HG02610 (cell line): ENCODE results near the gene ALAD.
A peak's percentile ranks its signal among the peaks of the same experiment; 100 is the strongest.
"Not testable (repeated sequence)": the region's sequence is repeated elsewhere in the genome, so short reads cannot be mapped to it uniquely, and the experiment has no call there.

ENCODE experiments used
- ATAC-seq: cut with Tn5 transposase; IDR thresholded peaks from one replicate; pipeline ENCODE4 v1.9.1; 2021; ENCODE audit warnings: mild to moderate bottlenecking, moderate library complexity; ENCODE audit not compliant: unreplicated experiment

ALAD gene

DNA sequence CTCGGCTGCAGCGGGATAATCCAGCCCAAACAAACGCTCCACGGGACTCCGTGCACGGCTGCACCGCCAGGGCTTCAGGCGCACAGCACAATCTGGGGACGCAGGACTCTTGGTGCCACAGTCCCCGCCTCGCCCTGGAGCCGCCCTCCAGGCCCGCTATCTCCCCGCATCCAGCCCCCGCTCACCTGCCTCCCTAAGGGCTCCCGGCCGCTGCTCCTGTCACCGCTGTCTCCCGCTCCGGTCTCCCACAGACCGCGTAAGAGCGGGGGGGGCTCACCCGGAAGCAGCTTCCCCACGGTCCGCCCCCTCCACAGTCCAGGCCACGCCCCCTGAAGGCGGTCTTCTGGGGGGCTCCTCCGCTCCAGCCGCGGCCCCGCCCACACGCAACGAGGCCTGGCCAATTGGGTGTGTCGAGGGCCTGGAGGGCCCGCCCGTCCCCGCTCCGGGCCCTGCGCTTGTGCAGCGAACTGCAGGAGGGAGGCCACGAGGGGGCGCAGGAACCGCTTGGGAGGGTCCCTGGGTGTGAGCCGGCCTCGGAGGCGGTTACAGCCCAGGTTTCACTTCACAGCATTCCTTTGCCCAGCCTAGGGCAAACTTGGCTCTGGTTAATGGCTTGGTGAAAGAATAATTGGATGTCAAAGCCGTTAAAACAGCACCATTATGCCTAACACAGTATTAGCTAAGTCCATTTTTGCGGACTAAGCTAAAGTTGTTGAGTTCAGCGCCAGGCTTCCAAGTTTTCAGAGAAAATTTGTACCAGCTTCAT is at the start of gene ALAD:
TSS of gene ALAD (minus strand) at position 258 of the 766 bp plus-strand sequence. CDS start 7,725 bp downstream, outside the sequence.
- ATAC-seq, result peak; percentile 98

DNA sequence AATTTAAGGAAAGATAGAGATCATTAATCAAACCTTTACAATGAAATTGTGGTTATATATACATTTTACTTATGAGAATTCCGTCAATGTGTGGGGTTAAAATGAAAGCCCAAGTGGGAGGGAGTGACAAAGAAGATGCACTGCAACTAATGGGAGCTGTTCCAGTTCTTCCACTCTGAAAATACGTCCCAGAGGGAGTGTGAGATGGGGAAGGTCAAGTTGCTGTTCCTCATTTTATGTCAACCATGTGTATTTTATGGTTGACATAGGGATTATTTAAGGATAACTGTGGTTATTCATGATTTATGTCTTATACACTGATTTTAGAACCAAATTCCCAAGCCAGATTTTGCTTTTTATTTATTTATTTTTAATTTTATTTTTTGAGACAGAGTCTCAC is 48.3 kb upstream of the ALAD start:
- ATAC-seq, result no peak

DNA sequence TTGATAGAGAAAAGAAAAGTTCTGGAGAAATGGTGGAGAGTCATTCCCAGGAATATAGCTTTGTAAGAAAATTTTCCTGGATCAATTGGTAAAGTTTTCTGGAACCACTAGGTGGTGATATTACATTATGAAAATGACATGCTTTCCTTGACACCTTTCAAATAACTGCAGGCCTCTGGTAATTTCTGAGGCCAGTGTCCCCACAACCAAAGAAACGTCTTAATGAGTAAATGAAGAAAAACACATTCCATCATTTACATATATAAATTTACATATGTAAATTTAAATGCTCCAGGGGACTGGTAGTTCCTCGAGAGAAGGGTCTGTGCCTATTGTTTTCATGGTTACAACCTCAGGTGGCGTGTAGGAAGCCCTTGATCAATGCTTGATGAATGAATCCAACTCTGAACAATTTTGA is 45.2 kb upstream of the ALAD start:
- ATAC-seq, result no peak

DNA sequence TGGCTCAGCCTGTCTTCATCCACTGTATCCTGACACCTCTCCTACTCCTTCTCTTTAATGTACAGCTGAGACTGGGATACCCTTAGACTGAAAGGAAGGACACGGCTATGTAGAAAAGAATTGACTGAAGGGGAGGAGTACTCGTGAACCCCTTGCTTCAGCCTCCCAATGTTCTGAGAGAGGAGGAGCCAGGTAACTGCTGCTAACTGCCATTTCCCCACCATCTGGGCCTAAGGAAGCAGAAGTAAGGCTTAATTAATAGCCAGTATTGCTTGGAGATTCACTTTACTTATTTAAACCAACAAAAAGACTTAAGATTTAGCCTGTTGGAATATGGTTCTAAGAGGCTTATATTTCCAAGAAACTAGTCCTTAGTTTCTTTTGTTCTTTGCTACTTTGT is 43.7 kb upstream of the ALAD start:
- no peak for ATAC-seq

DNA sequence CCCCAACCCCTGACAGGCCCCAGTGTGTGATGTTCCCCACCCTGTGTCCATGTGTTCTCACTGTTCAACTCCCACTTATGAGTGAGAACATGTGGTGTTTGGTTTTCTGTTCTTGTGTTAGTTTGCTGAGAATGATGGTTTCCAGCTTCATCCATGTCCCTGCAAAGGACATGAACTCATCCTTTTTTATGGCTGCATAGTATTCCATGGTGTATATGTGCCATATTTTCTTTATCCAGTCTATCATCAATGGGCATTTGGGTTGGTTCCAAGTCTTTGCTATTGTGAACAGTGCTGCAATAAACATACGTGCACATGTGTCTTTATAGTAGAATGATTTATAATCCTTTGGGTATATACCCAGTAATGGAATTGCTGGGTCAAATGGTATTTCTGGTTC is 36.6 kb upstream of the ALAD start:
- ATAC-seq, result not testable (repeated sequence)

GRCh38 chr9:113436728-113437515 is 35.8 kb upstream of the ALAD start:
- ATAC-seq, result no peak

DNA sequence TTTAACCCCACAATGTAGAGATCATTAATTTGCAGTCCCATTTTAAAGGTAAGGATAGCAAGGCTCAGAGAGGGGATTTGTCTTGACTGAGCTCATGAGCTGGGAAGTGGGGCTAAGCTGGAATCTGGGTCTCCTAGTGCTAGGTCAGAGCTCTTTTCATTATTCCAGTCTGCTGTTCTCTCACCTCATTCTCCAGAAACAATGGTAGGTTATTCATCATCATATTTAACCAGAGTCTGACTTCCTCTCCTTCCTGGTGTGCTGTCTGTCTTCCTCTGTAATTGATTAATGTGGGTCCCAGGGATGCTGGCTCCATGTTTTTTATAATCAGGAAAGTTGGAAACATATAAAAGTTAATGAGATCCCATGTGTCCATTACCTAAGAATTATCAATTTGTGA is 30.1 kb upstream of the ALAD start:
- no peak for ATAC-seq

- no peak for ATAC-seq
Measured at GRCh38 chr9:113428062-113428615, 27.1 kb upstream of the ALAD start.

GRCh38 chr9:113427629-113428028 is 26.5 kb upstream of the ALAD start:
- no peak for ATAC-seq

DNA sequence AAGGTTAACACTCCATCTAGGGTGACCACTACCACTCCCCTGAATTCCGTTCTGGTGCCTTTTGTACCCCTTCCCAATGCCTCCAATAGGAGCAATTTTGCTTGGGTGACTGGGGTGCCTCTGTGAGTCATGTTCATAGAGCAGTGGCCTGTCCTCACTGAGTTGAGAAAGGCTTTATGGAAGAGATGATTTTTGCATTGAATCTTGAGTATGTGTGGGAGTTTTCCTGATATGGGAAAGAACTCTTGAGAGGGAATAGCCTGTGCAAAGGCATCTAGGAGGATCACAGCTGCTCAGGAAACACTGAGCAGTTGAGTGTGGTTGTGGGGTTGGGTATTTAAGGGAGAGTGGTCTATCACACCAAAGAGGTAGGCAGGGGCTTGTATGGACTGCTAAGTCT is 25.6 kb upstream of the ALAD start:
- ATAC-seq, result no peak

DNA sequence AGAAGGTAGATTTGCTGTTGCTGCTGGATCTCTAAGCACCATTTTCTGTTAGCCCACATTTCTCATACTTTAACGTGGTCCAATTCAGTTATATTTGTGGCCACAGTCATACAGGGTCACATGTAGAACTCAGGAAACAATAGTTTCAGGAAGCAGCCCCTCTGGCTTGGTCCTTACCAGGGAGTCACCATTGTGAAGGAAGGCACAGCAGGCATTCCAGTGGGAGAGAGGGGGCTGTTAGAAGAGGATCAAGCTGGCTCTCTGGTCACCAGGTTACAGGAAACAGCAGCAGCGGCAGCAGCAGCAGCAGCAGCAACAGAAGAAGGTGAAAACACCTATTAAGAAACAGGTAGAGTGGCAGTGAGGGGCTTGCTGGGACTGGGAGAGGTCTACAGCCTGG is 24.0 kb upstream of the ALAD start:
- ATAC-seq, result no peak

- no peak for ATAC-seq
Measured at GRCh38 chr9:113421726-113422125, 20.6 kb upstream of the ALAD start.

DNA sequence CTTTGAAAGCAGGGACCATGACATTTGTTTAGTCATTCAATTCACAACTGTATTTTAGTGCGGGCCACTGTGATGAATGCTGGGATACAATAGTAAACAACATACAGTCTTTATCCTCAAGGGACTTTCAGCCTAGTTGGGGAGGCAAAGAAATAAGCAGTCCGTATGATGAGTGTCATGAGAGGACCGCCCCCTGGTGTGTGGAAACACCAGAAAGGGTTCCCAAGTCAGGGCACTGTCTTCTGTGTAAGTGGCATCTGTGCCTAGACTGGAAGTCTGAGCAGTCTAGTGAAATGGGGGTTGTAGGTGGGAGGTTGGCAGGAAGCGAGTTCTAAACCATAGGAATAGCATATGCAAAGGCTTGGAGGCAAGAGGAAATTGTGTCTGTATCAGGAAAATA is 16.3 kb upstream of the ALAD start:
- no peak for ATAC-seq

- ATAC-seq, result peak; percentile 93
Measured at GRCh38 chr9:113416149-113416721, 15.2 kb upstream of the ALAD start.

DNA sequence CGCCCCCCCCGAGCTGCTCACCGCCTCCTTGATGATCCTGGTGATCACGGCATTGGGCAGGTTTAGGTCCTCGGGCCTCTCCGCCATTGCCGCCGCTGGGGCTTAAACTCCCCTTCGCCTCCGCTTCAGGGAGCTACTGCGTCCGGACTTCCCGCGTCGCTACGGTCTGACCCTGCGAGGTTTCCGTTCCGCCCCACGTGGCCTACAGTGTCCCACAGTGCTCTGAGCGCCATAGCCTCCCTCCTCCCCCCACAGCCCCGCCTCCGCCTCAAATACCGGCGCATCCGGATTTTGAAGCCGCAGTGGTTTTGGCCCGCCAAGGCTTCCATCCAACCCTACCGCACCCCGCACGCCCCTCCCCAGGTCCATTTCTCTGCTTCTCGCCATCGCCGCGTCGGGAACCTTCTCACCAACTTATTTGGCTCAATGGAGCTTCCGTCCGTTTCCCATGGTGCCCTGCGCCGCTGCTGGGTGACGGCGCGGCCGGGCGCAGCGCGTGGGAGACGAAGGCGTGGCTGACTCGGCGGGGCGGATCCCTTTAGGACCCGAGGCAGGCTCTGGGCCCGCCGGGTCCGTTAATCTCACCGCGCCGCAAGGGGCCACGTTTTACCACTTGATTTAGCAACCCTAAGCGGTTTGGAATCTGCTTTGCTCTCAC is 9.3 kb upstream of the ALAD start, which contains the start of the genes C9orf43 and POLE3:
TSS of gene C9orf43 (plus strand) at position 541 of the 658 bp plus-strand sequence. CDS start 2,747 bp downstream, outside the sequence.
TSS of gene POLE3 (minus strand) at position 469 of the 658 bp plus-strand sequence. CDS start at position 87, 382 bp downstream.
- peak; percentile 92 for ATAC-seq

DNA sequence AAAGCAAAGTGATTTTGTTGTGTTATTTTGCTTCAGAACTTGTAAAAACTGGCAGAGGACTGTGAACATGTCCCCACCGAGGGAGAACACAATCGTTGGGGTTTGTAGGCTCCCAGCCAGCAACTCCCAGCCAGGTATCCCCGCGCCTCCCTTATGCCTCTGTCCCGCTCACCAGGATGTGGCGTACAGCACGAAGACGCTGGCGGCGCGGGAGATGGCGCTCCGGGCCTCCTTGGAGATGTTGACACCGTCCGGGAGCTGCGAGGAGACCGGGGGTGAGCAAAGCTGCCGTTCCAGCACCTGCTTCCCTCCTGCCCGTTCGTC is 8.8 kb upstream of the ALAD start:
- no peak for ATAC-seq

- ATAC-seq, result no peak
Measured at GRCh38 chr9:113409481-113409880, 8.4 kb upstream of the ALAD start.

GRCh38 chr9:113406873-113407511 is 5.9 kb upstream of the ALAD start:
- not testable (repeated sequence) for ATAC-seq

- not testable (repeated sequence) for ATAC-seq
Measured at GRCh38 chr9:113406353-113406752, 5.3 kb upstream of the ALAD start.

DNA sequence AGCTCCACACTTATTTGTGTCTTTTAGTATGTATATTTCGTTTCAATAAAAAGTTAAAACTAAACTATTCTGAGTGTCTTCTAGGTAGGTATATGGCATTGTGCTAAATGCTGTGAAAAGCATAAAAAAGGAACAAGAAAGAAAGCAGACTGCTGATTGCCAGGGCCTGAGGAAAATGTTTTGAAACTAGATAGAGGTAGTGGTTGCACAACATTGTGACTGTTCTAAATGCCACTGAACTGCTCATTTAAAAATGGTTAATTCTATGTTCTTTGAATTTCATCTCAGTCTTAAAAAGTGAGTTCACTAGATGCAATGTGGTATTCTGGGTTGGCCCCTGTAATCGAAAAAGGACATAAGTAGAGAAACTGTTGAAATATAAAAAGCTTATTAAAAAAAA is 2.6 kb upstream of the ALAD start:
- ATAC-seq, result no peak
